OCI-LY7 (cell line): ENCODE data around the gene WNT2B.
"Not testable (repeated sequence)": the region's sequence is repeated elsewhere in the genome, so short reads cannot be mapped to it uniquely, and the experiment has no call there.

ENCODE experiments used
- CTCF ChIP-seq: fragments of 200-600 bp; sonication (generic); conservative IDR thresholded peaks from 2 replicates; pipeline ENCODE4 v1.5.1; 2014; ENCODE audit warnings: mild to moderate bottlenecking, antibody characterized with exemption, low read length, moderate library complexity, mixed read lengths
- EZH2phosphoT487 ChIP-seq: fragments of 200-600 bp; sonication (generic); IDR thresholded peaks from 2 replicates; pipeline ENCODE4 v1.6.1; 2018; ENCODE audit warnings: low read depth, borderline replicate concordance, mild to moderate bottlenecking, mixed run types, antibody characterized with exemption, low read length, moderate library complexity, mixed read lengths

GRCh38 chr1:112487686-112488085, 21.1 kb upstream of the WNT2B start:
- not testable (repeated sequence) for TF ChIP-seq CTCF, EZH2phosphoT487
